Brain microvascular endothelial cell (primary cell): Measurements from ENCODE around the gene C11orf54.

Source experiments
- DNase-seq: peaks from one replicate; pipeline ENCODE4 v3.0.0-alpha.2; 2020
- H3K27ac ChIP-seq: fragments of 250-450 bp; sonication (Bioruptor Pico); 2 replicates; pipeline ENCODE4 v1.5.1; 2020; ENCODE audit warnings: mild to moderate bottlenecking, moderate library complexity
- H3K27me3 ChIP-seq: fragments of 250-450 bp; sonication (Bioruptor Pico); replicated peaks from 2 replicates; pipeline ENCODE4 v1.5.1; 2020; ENCODE audit warnings: mild to moderate bottlenecking
- H3K36me3 ChIP-seq: fragments of 250-450 bp; sonication (Bioruptor Pico); replicated peaks from 2 replicates; pipeline ENCODE4 v1.5.1; 2020; ENCODE audit warnings: mild to moderate bottlenecking
- H3K4me3 ChIP-seq: 2 replicates; pipeline ENCODE4 v1.5.1; 2011; ENCODE audit warnings: low read depth, mild to moderate bottlenecking, control low read depth, low read length, moderate library complexity
- CTCF ChIP-seq: IDR thresholded peaks from 2 replicates; pipeline ENCODE4 v1.5.1; 2011; ENCODE audit warnings: low read depth, mild to moderate bottlenecking, moderate library complexity, low read length, control low read depth, inconsistent platforms; ENCODE audit errors: missing control alignments
- in situ Hi-C: cut with HindIII; loops from 2 replicates; pipeline ENCODE4 v1.10.0; 2017; ENCODE audit warnings: low sequenced_read_pairs, low pct_ligation_motif_present

The C11orf54 gene

GRCh38 chr11:93719310-93719709 lies 22.2 kb upstream of the C11orf54 start:
- no peak for DNase-seq
- H3K27ac ChIP-seq, result no peak overlapping the region
- in situ Hi-C loops, result no loop called here
- H3K27me3 ChIP-seq, result no peaks in the 10 kb centered on the region
- peaks cover 11% of the 10 kb centered on the region for H3K36me3 ChIP-seq
- TF ChIP-seq CTCF, result no peak
- no peak overlapping the region for H3K4me3 ChIP-seq

GRCh38 chr11:93720522-93720921 lies 20.9 kb upstream of the C11orf54 start:
- H3K4me3 ChIP-seq, result no peak overlapping the region
- DNase-seq, result no peak
- H3K27ac ChIP-seq, result no peak overlapping the region
- in situ Hi-C loops, result no loop called here
- no peaks in the 10 kb centered on the region for H3K27me3 ChIP-seq
- TF ChIP-seq CTCF, result no peak
- H3K36me3 ChIP-seq, result peaks cover 7% of the 10 kb centered on the region

DNA sequence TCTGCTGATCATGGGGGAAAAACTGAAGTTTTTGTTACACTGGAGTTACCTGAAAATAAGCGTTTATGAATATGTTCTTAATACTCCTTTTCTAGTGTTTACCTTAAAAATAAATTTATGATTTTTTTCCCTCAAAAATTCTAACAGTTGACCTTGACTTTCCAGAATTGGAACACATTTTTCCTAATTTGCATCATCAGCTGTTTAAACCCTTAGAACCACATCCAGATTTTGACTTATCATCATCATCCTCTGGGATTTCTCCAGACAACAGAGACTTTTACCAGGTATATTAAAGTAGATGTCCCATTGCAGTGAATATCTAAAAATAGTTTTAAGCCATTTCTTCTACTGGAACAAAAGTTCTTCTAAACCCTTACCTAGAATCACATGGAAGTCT lies 17.4 kb upstream of the C11orf54 start:
- Histone ChIP-seq H3K27me3 (no peaks in the 10 kb centered on the region), H3K36me3 (peaks cover 17% of the 10 kb centered on the region), H3K27ac (no peak overlapping the region), H3K4me3 (no peak overlapping the region)
- in situ Hi-C loops, result no loop called here
- TF ChIP-seq CTCF, result no peak
- DNase-seq, result no peak

DNA sequence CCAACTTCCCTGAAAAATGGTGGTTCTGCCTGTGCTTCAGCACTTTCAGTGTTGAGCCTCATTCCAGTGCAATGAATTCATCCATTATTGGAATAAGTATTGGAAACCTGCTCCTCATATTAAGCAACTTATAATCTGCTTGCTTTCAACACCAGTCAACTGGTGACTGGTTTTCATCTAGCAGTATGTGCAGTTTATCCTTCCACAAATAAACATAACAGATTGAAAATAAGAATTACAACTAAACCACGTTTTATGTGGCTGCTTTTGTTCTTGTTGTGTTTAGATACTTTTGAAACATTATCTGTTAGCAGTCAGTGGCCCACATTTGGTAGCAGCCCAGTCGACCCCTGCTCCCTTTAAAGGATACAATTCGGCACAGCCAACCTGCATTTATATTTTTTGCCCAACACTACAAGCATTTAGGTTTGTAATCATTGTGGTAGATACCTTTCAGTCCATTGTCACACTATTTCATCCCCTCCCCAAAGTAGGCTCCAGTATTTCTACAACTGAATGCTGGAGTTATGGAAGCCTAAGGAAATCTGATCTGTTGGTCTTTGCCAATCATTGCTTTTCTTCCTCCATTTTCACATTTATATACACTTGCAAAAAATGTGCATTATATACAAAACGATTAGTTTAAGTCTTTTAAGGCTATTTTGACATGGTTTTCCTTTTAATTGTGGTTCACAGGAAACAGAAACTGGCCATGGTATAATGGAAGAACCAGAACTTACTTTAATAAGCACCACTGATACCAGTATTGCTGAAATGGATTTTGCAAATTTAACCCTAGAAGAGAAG lies 13.3 kb upstream of the C11orf54 start:
- no peak overlapping the region for H3K27ac ChIP-seq
- no peak for DNase-seq
- H3K36me3 ChIP-seq, result peaks cover 55% of the 10 kb centered on the region
- TF ChIP-seq CTCF, result no peak
- in situ Hi-C loops, result no loop called here
- no peak overlapping the region for H3K4me3 ChIP-seq
- H3K27me3 ChIP-seq, result no peaks in the 10 kb centered on the region

GRCh38 chr11:93728792-93729128 lies 12.7 kb upstream of the C11orf54 start:
- in situ Hi-C loops, result no loop called here
- no peak for TF ChIP-seq CTCF
- no peak overlapping the region for H3K4me3 ChIP-seq
- H3K27me3 ChIP-seq, result no peaks in the 10 kb centered on the region
- peaks cover 61% of the 10 kb centered on the region for H3K36me3 ChIP-seq
- DNase-seq, result no peak
- no peak overlapping the region for H3K27ac ChIP-seq

DNA sequence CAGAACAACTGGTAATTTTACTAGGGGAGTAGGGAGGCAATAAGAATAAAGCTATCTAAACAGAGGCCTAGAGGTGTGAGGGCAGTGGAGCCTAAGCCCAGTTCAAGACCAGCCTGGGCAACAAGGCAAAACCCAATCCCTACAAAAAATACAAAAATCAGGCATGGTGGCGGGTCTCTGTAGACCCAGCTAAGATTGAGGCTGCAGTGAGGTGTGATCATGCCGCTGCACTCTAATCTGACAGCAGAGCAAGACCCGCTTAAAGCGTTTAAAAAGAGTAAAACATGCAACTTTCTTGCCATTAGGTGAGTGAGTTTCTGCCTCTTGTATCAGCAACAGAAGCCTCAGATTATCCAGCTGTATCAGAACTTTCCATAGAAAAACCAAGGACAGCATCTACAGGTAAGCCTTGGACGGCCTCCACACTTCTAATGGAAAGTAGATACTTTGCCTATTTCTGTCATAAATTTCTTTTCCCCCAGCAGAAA lies 12.3 kb upstream of the C11orf54 start:
- Histone ChIP-seq H3K27ac (no peak overlapping the region), H3K27me3 (no peaks in the 10 kb centered on the region), H3K4me3 (no peak overlapping the region), H3K36me3 (peaks cover 64% of the 10 kb centered on the region)
- in situ Hi-C loops, result no loop called here
- no peak for TF ChIP-seq CTCF
- DNase-seq, result no peak
